A673 (cell line): ENCODE measurements around the gene AXDND1. TPM values are rescaled to one million over a fixed set of nuclear protein-coding genes. Genes with fewer than 3 reads are reported as not detected.

Source experiments
- BruUV-seq: library from RNA; stranded (reverse); fragments of 400-500 nt; replicated peaks from 2 replicates; lab custom pipeline; 2021; lab: Mats Ljungman, UMichigan
- CTCF ChIA-PET: fragments of 300-600 bp; sonication (Branson Sonifier 250); formaldehyde crosslinking; loops from one replicate; lab custom pipeline; 2022; ENCODE audit warnings: antibody characterized with exemption; lab: Charles Lee
- POLR2A ChIA-PET: fragments of 300-600 bp; sonication (Branson Sonifier 250); formaldehyde crosslinking; loops from one replicate; lab custom pipeline; 2022; ENCODE audit warnings: antibody characterized with exemption; ENCODE audit not compliant: low non-redundant PET; lab: Charles Lee
- DNase-seq: peaks from one replicate; pipeline ENCODE4 v3.0.0-alpha.2; 2015; ENCODE audit warnings: low spot score
- H3K27ac ChIP-seq: fragments of 200-600 bp; sonication (generic); 2 replicates; pipeline ENCODE4 v1.5.1; 2016; ENCODE audit warnings: mixed run types, low read depth, mild to moderate bottlenecking, mixed read lengths, antibody characterized with exemption, low read length; ENCODE audit not compliant: poor library complexity, severe bottlenecking
- H3K27me3 ChIP-seq: fragments of 200-600 bp; sonication (generic); replicated peaks from 2 replicates; pipeline ENCODE4 v1.6.1; 2017; ENCODE audit warnings: mixed run types, low read depth, mild to moderate bottlenecking, mixed read lengths, antibody characterized with exemption, low read length; ENCODE audit not compliant: insufficient read depth, poor library complexity
- H3K36me3 ChIP-seq: fragments of 200-600 bp; sonication (generic); 2 replicates; pipeline ENCODE4 v1.6.1; 2016; ENCODE audit warnings: mixed run types, mild to moderate bottlenecking, mixed read lengths, antibody characterized with exemption, low read length; ENCODE audit not compliant: insufficient read depth, poor library complexity, severe bottlenecking
- H3K4me1 ChIP-seq: fragments of 200-600 bp; sonication (generic); 2 replicates; pipeline ENCODE4 v1.6.1; 2017; ENCODE audit warnings: mixed run types, mild to moderate bottlenecking, mixed read lengths, antibody characterized with exemption, low read length; ENCODE audit not compliant: insufficient read depth, poor library complexity, severe bottlenecking
- H3K4me3 ChIP-seq: fragments of 200-600 bp; sonication (generic); 2 replicates; pipeline ENCODE4 v1.5.1; 2016; ENCODE audit warnings: low read depth, mixed run types, mild to moderate bottlenecking, mixed read lengths, low read length; ENCODE audit not compliant: poor library complexity, severe bottlenecking
- H3K9me3 ChIP-seq: fragments of 200-600 bp; sonication (generic); 2 replicates; pipeline ENCODE4 v1.6.1; 2016; ENCODE audit warnings: mixed run types, low read depth, mild to moderate bottlenecking, mixed read lengths, antibody characterized with exemption, low read length; ENCODE audit not compliant: poor library complexity, severe bottlenecking
- EZH2 ChIP-seq: fragments of 200-600 bp; sonication (generic); IDR thresholded peaks from 2 replicates; pipeline ENCODE4 v1.6.1; 2017; ENCODE audit warnings: borderline replicate concordance, low read depth, mild to moderate bottlenecking, mixed read lengths, antibody characterized with exemption, low read length; ENCODE audit not compliant: poor library complexity, severe bottlenecking
- intact Hi-C: fragments of 100-400 bp; cut with micrococcal nuclease; formaldehyde crosslinking; loops from one replicate; pipeline ENCODE4 v1.10.0; 2022; ENCODE audit not compliant: unreplicated experiment
- total RNA-seq: library from RNA; stranded (reverse); gene quantifications from 2 replicates; pipeline ENCODE4 v1.2.3, GENCODE V29; 2021
- TF ChIP-seq, protein P1 (sequence below): fragments of 300-800, 200-600 bp; sonication (generic); conservative IDR thresholded peaks from 2 replicates; pipeline ENCODE4 v1.5.1; 2017; ENCODE audit warnings: low read depth, mild to moderate bottlenecking, antibody characterized with exemption, low read length, moderate library complexity, mixed read lengths

Gene AXDND1
- total RNA-seq, 1 experiment from 2014 or later = not detected

DNA sequence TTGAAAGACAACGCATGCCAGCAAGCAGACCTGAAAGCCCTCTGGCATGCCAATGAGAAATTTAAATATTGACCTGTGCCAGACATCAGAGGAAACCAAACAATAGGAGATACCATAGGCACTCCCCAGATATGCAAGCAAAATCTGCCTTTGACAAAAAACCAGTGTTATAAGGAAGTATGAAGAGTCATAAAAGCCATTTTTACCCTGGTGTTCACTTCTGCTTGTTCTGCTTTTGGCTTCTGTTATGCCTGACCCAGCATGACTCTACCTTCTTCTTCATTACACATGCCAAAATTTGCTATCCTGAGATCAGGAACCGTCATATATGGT is 183.6 kb downstream of the AXDND1 start:
- no peak overlapping the region for H3K27ac ChIP-seq
- BruUV-seq = no TSS peak
- H3K36me3 ChIP-seq = no peaks in the 10 kb centered on the region
- no peaks in the 10 kb centered on the region for H3K4me1 ChIP-seq
- POLR2A ChIA-PET = no interaction called here
- no peak overlapping the region for H3K4me3 ChIP-seq
- no peaks in the 10 kb centered on the region for H3K9me3 ChIP-seq
- CTCF ChIA-PET = no interaction called here
- DNase-seq = no peak
- TF ChIP-seq, protein P1, sequence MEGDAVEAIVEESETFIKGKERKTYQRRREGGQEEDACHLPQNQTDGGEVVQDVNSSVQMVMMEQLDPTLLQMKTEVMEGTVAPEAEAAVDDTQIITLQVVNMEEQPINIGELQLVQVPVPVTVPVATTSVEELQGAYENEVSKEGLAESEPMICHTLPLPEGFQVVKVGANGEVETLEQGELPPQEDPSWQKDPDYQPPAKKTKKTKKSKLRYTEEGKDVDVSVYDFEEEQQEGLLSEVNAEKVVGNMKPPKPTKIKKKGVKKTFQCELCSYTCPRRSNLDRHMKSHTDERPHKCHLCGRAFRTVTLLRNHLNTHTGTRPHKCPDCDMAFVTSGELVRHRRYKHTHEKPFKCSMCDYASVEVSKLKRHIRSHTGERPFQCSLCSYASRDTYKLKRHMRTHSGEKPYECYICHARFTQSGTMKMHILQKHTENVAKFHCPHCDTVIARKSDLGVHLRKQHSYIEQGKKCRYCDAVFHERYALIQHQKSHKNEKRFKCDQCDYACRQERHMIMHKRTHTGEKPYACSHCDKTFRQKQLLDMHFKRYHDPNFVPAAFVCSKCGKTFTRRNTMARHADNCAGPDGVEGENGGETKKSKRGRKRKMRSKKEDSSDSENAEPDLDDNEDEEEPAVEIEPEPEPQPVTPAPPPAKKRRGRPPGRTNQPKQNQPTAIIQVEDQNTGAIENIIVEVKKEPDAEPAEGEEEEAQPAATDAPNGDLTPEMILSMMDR = no peak
- no peak for TF ChIP-seq EZH2
- no peaks in the 10 kb centered on the region for H3K27me3 ChIP-seq
- intact Hi-C loops = no loop called here

DNA sequence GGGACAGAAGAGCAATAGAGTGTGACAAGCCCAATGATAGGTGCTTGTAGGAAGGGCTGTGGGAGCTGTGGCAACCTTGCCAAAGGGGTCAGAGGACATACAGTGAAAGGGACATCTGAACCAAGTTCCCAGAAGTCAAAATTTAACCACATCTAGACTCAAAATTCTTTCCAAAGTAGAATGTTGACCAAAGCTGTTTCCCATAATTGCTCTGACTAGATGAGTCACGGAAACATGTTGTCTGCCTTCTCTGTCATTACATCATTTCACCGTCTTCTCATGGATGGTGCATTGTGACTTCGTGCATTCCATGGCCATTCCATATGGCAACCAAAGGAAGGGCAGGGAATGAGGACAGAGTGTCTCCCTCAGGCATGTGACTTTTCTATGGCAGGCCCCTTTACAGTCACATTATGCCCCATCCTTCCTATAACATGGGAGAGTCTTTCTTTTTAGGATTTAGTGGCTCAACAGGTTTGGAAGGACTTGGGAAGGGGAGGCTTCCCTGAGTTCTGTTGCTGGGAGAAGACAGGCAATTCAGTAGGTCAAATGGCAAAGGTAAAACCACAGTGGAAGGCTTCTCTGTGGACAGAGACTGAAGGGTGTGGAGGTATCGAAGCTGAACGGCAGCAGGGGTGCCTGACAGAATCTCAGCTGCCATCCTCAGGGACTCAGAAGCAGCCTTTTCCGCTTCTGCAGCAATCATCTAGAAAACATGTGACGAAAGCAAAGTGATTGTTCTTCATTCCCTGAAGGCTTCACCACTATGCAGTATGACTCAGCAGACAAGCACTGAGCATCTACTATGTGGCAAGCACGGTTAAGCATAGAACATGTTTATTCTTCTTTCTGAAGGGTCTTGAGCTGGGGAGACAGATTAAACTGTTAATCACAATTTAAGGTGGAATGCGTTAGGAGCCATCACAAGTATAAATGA is 185.2 kb downstream of the AXDND1 start:
- DNase-seq = peak; percentile 51
- ChIA-PET CTCF (no interaction called here), POLR2A (interaction anchor here (0.6 kb wide), 1 partner anchor 39 kb away, joined by 3 read pairs; no protein-coding TSS in a partner anchor)
- Histone ChIP-seq H3K4me3 (no peak overlapping the region), H3K9me3 (no peaks in the 10 kb centered on the region), H3K27me3 (no peaks in the 10 kb centered on the region), H3K36me3 (no peaks in the 10 kb centered on the region), H3K27ac (no peak overlapping the region), H3K4me1 (no peaks in the 10 kb centered on the region)
- TF ChIP-seq, protein P1 = no peak
- no peak for TF ChIP-seq EZH2
- intact Hi-C loops = no loop called here
- no TSS peak for BruUV-seq

DNA sequence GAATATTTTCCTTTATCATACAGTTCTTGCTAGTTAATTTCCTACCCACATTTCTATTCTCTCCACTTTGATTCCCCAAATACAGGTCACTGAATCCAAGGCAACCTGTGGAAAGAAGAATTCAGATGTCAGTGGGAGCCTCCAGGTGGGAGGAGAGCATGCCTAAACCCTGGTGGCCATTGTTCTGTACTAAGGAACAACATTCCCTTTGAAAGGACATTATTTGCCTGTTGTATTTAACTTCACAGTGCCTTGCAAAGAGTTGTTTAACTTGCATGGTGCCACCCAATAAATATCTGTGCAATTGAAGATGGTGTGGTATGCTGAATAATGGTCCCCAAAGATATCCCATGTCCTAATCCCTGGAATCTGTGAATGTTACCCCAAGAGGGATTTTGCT is 188.7 kb downstream of the AXDND1 start:
- Histone ChIP-seq H3K36me3 (no peaks in the 10 kb centered on the region), H3K4me1 (no peaks in the 10 kb centered on the region), H3K4me3 (no peak overlapping the region), H3K27ac (no peak overlapping the region), H3K9me3 (no peaks in the 10 kb centered on the region), H3K27me3 (no peaks in the 10 kb centered on the region)
- BruUV-seq = no TSS peak
- POLR2A ChIA-PET = no interaction called here
- CTCF ChIA-PET = no interaction called here
- TF ChIP-seq, protein P1 = no peak
- no peak for TF ChIP-seq EZH2
- no peak for DNase-seq
- intact Hi-C loops = no loop called here
